GM19395 (cell line): Measurements from ENCODE around the gene ADCY7.

Experiments used
- ATAC-seq: cut with Tn5 transposase; IDR thresholded peaks from one replicate; pipeline ENCODE4 v1.9.1; 2021; ENCODE audit warnings: mild to moderate bottlenecking, moderate library complexity; ENCODE audit not compliant: unreplicated experiment

ADCY7 gene

GRCh38 chr16:50265716-50266336, 525 bp upstream of the ADCY7 start:
- no peak for ATAC-seq

- ATAC-seq, result no peak
Measured at GRCh38 chr16:50267151-50267631, 840 bp downstream of the ADCY7 start.

- ATAC-seq, result no peak
Measured at GRCh38 chr16:50267651-50268050, 1.3 kb downstream of the ADCY7 start.

- no peak for ATAC-seq
Measured at GRCh38 chr16:50268352-50268751, 2.0 kb downstream of the ADCY7 start.

- ATAC-seq, result no peak
Measured at GRCh38 chr16:50269061-50269705, 2.8 kb downstream of the ADCY7 start.

GRCh38 chr16:50269769-50270509, 3.6 kb downstream of the ADCY7 start:
- no peak for ATAC-seq

- ATAC-seq, result no peak
Measured at GRCh38 chr16:50270510-50271147, 4.3 kb downstream of the ADCY7 start.

GRCh38 chr16:50271148-50272041, 5.0 kb downstream of the ADCY7 start:
- ATAC-seq, result no peak

- ATAC-seq, result no peak
Measured at GRCh38 chr16:50272111-50272571, 5.8 kb downstream of the ADCY7 start.

- ATAC-seq, result no peak
Measured at GRCh38 chr16:50272687-50273381, 6.5 kb downstream of the ADCY7 start.

GRCh38 chr16:50273382-50273690, 7.0 kb downstream of the ADCY7 start:
- no peak for ATAC-seq

GRCh38 chr16:50273888-50274325, 7.6 kb downstream of the ADCY7 start:
- ATAC-seq, result peak; percentile 75

GRCh38 chr16:50274326-50275097, 8.2 kb downstream of the ADCY7 start:
- peak; percentile 56 for ATAC-seq

GRCh38 chr16:50275098-50275415, 8.7 kb downstream of the ADCY7 start:
- no peak for ATAC-seq

- ATAC-seq, result no peak
Measured at GRCh38 chr16:50275428-50276325, 9.3 kb downstream of the ADCY7 start.

GRCh38 chr16:50276326-50276640, 9.9 kb downstream of the ADCY7 start:
- no peak for ATAC-seq

GRCh38 chr16:50276801-50277555, 10.6 kb downstream of the ADCY7 start:
- ATAC-seq, result no peak

GRCh38 chr16:50278251-50278650, 11.9 kb downstream of the ADCY7 start:
- ATAC-seq, result no peak
